Non-pigmented ciliary epithelial cell (primary cell): ENCODE measurements around the gene DPYD.

Source experiments
- DNase-seq: peaks from one replicate; pipeline ENCODE4 v3.0.0-alpha.2; 2010; ENCODE audit warnings: low read depth

The DPYD gene

GRCh38 chr1:97610102-97610501 is 310.7 kb downstream of the DPYD start:
- DNase-seq: no peak

- DNase-seq: no peak
Measured at GRCh38 chr1:97608272-97608671, 312.6 kb downstream of the DPYD start.

- DNase-seq: peak; percentile 17
Measured at GRCh38 chr1:97603776-97604175, 317.1 kb downstream of the DPYD start.

- DNase-seq: no peak
Measured at GRCh38 chr1:97603218-97603617, 317.6 kb downstream of the DPYD start.

GRCh38 chr1:97599447-97599846 is 321.4 kb downstream of the DPYD start:
- DNase-seq: no peak

GRCh38 chr1:97593192-97593591 is 327.6 kb downstream of the DPYD start:
- no peak for DNase-seq

- no peak for DNase-seq
Measured at GRCh38 chr1:97588772-97589171, 332.1 kb downstream of the DPYD start.

- peak; percentile 40 for DNase-seq
Measured at GRCh38 chr1:97581614-97582051, 339.2 kb downstream of the DPYD start.

GRCh38 chr1:97577613-97578012 is 343.2 kb downstream of the DPYD start:
- no peak for DNase-seq

- no peak for DNase-seq
Measured at GRCh38 chr1:97573553-97573952, 347.3 kb downstream of the DPYD start.

GRCh38 chr1:97572561-97572960 is 348.3 kb downstream of the DPYD start:
- DNase-seq: no peak

GRCh38 chr1:97571760-97572159 is 349.1 kb downstream of the DPYD start:
- no peak for DNase-seq

GRCh38 chr1:97570691-97571090 is 350.1 kb downstream of the DPYD start:
- DNase-seq: no peak

GRCh38 chr1:97567000-97567749 is 353.7 kb downstream of the DPYD start:
- DNase-seq: no peak

- DNase-seq: no peak
Measured at GRCh38 chr1:97565886-97566285, 354.9 kb downstream of the DPYD start.

- no peak for DNase-seq
Measured at GRCh38 chr1:97563926-97564325, 356.9 kb downstream of the DPYD start.

- DNase-seq: no peak
Measured at GRCh38 chr1:97562081-97562480, 358.8 kb downstream of the DPYD start.

- no peak for DNase-seq
Measured at GRCh38 chr1:97560714-97561113, 360.1 kb downstream of the DPYD start.

- DNase-seq: no peak
Measured at GRCh38 chr1:97553971-97554370, 366.9 kb downstream of the DPYD start.

- DNase-seq: no peak
Measured at GRCh38 chr1:97551113-97551512, 369.7 kb downstream of the DPYD start.

GRCh38 chr1:97545446-97545845 is 375.4 kb downstream of the DPYD start:
- no peak for DNase-seq

GRCh38 chr1:97540346-97540888 is 380.4 kb downstream of the DPYD start:
- no peak for DNase-seq

- DNase-seq: no peak
Measured at GRCh38 chr1:97538113-97538512, 382.7 kb downstream of the DPYD start.

- no peak for DNase-seq
Measured at GRCh38 chr1:97533358-97533757, 387.5 kb downstream of the DPYD start.
